GM19043 (cell line): ENCODE results near the gene TENM4.
"Not testable (repeated sequence)": the region's sequence is repeated elsewhere in the genome, so short reads cannot be mapped to it uniquely, and the experiment has no call there.

Experiments
- ATAC-seq: cut with Tn5 transposase; IDR thresholded peaks from one replicate; pipeline ENCODE4 v1.9.1; 2021; ENCODE audit warnings: low read depth; ENCODE audit not compliant: unreplicated experiment

Gene TENM4

GRCh38 chr11:79192836-79193235 lies 248.0 kb downstream of the TENM4 start:
- no peak for ATAC-seq

DNA sequence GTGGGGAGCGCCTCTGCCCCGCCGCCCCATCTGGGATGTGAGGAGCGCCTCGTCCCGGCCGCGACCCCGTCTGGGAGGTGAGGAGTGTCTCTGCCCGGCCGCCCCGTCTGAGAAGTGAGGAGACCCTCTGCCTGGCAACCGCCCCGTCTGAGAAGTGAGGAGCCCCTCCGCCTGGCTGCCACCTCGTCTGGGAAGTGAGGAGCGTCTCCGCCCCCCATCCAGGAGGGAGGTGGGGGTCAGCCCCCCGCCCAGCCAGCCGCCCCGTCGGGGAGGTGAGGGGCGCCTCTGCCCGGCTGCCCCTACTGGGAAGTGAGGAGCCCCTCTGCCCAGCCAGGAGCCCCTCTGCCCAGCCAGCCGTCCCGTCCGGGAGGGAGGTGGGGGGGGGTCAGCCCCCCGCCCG lies 249.1 kb downstream of the TENM4 start:
- not testable (repeated sequence) for ATAC-seq

DNA sequence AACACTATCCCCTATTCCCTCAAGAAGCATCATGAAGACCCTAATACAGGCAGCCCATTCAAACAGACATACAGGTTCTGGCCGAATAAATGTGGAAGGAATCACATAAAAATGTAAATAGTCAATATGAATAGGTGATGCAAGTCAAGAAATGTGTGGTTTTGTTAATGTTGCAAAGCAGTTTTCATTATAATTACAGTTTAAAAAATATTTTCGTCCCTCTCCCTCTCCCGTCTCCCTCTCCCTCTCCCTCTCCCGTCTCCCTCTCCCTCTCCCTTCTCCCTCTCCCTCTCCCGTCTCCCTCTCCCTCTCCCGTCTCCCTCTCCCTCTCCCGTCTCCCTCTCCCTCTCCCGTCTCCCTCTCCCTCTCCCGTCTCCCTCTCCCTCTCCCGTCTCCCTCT lies 250.3 kb downstream of the TENM4 start:
- not testable (repeated sequence) for ATAC-seq

DNA sequence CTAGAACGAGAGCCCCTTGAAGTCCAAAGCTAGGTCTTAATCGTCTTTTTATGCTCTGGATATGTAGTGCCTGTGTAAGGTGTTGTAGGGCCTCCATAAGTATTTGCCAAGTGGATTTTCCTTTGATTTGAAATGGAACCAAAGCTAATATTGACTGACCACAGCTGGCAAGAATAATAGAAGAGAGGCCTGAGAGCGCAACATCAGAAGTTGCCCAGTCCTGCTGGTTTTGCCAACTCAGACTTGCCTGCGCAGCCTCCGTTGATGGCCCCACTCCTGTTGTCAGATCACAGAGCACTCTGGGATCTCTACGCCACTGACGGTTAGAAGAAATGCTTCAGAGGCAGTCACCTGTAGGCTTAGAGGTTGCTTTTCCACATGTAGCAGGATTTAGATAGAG lies 251.2 kb downstream of the TENM4 start:
- no peak for ATAC-seq

DNA sequence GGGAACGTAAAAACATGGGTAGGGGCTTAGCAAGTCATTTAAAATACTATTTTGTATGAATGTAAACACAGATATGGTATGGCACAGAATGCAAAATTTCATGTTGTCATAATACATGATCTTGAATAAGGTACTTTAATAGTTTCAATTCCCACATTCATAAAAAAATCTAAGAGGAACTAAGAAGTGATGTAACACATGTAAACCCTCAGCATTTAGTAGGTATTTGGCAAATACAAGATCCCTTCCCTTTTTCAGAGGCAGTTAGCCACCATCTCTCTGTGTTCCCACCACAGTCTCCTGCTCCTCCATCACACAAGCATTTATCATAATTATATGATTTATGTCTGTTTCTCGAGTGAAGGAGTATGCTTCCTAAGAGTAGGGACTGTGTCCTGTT lies 251.8 kb downstream of the TENM4 start:
- no peak for ATAC-seq

DNA sequence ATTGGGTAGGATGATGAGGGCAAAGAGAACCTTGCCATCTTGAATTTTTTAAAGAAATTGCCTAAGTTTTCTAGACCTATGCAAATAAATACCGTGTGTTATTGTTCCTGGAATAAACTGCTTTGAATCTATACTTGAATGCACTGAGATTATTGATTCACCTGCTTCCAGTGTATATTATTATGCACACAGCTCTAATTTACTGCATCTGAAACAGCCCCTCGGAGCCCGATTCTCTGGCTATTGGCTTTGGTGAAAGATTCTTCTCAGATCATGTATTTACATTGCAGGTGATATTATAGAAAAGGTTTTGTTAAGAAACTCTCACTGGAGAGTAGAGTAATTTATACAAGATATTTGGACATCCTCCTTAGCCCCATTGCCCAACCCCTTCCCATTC lies 254.2 kb downstream of the TENM4 start:
- ATAC-seq, result no peak

DNA sequence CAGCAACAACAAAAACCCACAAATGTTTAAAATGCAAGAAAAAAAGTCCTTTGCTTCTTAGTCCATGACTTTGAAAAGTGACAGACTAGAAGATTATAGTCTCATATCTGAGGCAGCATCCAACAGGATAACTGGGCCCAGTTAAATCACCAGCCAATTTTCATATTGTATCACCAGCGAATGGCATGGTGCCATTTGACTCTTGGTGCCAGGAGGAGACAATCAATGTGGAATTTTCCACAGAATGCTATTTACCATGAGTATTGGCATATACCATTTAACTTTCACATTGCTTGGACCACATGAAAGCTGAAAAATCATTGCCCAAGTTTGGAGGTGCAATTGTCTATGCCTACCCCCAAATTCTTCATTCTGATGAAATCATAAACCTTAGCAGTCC lies 255.5 kb downstream of the TENM4 start:
- ATAC-seq, result no peak

GRCh38 chr11:79184285-79184684 lies 256.5 kb downstream of the TENM4 start:
- no peak for ATAC-seq

DNA sequence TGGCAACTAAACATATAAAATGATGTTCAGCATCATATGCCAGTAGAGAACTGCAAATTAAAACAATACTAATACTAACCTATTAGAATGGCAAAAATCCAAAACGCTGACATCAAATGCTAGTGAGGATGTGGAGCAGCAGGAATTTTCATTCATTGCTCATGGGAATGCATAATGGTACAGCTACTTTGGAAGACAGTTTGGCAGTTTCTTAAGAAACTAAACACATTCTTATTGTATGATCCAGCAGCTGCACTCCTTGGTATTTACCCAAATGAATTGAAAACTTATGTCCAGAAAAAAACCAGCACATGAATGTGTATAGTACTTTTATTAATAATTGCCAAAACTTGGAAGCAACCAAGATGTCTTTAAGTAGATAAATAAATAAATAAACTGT lies 258.0 kb downstream of the TENM4 start:
- no peak for ATAC-seq

- no peak for ATAC-seq
Measured at GRCh38 chr11:79179087-79179486, 261.7 kb downstream of the TENM4 start.

- no peak for ATAC-seq
Measured at GRCh38 chr11:79174045-79175008, 266.5 kb downstream of the TENM4 start.

DNA sequence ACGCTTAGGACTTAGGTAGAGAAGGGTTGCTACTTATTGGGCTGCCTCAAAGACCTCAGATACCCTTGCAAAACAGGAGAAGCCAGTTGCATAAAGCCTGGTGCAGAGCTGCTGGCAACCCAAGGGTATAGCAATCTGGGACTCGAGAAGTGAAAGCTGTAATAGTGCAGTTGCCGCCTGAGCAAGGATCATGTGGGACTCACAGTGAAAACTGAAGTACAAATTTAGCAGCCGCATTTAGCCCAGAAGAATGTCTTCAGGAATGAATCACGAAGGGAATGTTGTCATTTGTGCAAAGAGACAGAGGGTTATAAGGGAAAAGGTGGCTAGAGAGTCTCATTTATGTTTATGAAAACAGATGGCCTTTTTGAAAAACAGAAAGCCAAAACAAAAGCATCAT lies 267.2 kb downstream of the TENM4 start:
- ATAC-seq, result no peak

- no peak for ATAC-seq
Measured at GRCh38 chr11:79170321-79170720, 270.5 kb downstream of the TENM4 start.

GRCh38 chr11:79168530-79169110 lies 272.2 kb downstream of the TENM4 start:
- no peak for ATAC-seq

DNA sequence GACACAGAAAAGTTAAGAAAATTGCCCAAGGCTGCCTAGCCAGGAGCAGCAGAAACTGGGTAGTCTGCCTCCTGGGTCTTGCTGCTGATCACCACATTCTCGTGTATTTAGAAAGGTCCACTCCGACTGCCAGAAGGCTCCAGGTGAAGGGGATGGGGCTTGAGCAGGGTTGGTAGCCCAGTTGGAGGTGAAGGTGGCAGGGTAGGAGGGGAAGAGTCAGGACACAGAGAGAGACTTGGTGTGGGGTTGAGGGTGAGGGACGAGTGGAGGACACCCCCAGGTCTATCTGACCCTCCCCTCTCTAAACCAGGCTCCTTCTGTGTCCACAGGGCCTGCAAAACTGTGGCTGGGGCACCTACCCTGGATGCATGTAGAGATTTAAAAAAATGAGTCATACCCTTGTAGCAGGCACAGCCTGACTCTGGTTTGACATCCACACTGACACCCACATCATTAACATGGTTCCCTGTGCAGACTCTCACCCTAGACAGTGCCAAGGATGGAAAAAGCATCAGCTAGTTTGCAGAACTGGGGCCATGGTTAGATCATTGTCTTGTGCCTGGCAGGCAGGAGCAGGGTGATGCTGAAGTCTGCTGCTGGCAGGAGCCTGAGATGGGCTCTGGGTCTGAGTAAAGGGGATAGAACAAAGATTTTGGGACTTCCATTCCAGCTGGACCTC lies 273.2 kb downstream of the TENM4 start:
- ATAC-seq, result no peak

- no peak for ATAC-seq
Measured at GRCh38 chr11:79165908-79166307, 274.9 kb downstream of the TENM4 start.

DNA sequence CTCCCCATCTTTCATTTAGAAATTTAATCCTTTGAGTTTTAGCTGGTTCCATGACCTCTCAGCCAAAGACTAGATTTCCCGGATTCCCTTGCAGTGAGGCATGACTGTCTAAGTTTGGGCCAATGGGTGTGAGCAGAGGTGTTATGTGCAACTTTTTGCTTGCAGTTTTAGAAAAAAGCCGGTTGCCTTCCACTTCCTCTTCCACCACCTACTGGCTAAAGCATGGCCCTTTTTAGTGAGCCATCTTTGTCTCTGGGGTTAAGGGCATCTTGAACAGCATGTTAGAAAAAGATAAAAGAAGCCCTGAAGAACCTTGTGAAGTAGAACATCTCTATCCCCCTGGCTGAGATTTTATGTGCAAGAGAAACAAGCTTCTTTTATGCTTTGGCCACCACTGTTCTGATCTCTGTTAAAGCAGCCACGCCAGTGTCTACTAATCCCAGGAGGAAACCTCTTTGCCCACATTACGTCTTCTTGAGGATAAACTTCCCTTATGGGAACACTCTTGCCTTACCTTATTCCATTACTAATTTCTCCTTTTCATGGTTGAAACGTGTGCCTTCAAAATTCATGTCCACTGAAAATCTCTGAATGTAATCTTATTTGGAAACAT lies 279.9 kb downstream of the TENM4 start:
- ATAC-seq, result no peak

- ATAC-seq, result no peak
Measured at GRCh38 chr11:79159657-79160450, 281.0 kb downstream of the TENM4 start.

DNA sequence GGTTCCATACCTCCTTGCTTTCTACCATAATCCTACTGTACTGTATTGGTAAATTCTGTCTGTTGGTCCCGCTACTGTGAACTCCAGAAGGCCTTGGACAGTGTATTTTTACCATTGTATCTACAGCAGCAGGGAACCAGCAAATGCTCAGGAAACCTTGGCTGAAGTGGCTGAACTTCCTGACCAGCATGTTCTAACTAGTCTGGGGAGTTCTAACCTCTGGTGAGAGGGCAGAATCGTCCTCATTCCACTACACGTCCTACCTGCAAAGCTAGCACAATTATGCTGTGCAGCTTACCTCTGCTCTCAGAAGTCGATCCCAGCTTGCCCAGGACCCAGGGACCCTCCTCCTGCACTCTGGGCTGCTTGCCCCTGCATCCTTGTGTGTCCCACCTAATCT lies 283.1 kb downstream of the TENM4 start:
- no peak for ATAC-seq

DNA sequence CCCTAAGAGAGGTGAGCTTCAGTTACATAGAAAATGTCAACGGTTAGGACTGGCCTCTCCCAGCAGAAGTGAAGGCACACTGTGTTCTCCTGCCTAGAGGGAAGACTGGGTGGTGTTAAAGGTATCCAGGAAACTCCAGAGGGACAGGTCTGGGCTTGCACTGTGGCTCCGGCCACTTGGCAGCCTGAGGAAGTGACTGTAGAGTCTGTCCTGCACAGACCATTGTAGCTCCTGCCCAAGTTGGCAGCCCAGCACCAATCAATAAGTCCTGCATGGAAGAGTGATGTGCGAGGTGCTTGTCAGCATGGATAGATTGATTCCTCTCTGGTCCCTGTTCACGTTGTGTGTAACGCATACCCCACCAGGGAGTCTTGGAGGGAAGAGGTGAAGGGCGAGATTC lies 284.8 kb downstream of the TENM4 start:
- no peak for ATAC-seq
